Loucy (cell line): ENCODE data around the gene SAG.

Experiments
- CTCF ChIP-seq: fragments of 200-600 bp; sonication (generic); conservative IDR thresholded peaks from 2 replicates; pipeline ENCODE4 v1.5.1; 2014; ENCODE audit warnings: mild to moderate bottlenecking, antibody characterized with exemption, low read length
- EZH2phosphoT487 ChIP-seq: fragments of 200-600 bp; IDR thresholded peaks from 2 replicates; pipeline ENCODE4 v1.6.1; 2018; ENCODE audit warnings: antibody characterized with exemption, mild to moderate bottlenecking, moderate library complexity, borderline replicate concordance

- no peak for TF ChIP-seq CTCF
- TF ChIP-seq EZH2phosphoT487, result no peak
Observed at GRCh38 chr2:233307565-233307964, at the start of gene SAG.
